Measurements from ENCODE around the gene HSD3B7.
A peak's percentile ranks its signal among the peaks of the same experiment; 100 is the strongest.

Gene HSD3B7

DNA sequence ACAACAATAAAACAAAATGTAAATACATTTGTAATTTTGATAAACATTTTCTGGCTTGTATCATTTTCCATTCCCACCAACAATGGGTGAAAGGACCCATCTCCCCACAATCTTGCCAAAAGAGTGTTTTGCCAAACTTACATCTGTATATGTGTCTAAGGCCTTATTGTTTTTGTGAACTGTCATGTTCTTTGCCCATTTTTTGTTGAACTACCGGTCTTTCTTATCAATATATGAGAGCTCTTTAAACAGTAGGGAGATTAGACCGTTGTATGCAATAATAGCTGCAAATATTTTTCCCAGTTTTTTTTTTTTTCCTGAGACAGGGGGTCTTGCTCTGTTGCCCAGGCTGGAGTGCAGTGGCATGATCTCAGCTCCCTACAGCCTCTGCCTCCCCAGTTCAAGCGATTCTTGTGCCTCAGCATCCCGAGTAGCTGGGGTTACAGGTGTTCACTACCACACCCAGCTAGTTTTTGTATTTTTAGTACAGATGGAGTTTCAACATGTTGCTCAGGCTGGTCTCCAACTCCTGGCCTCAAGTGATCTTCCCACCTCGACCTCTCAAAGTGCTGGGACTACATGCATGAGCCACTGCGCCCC lies 38.7 kb downstream of the HSD3B7 start:
- Histone ChIP-seq H3K27ac (ENCODE audit: extremely low read depth, low read depth, low read length) (no peak overlapping the region), H3K4me1 (ENCODE audit: control insufficient read depth, insufficient read depth, low read length) (no peaks in the 10 kb centered on the region), H3K9me3 (ENCODE audit: control insufficient read depth, insufficient read depth, low read depth, low read length) (no peaks in the 10 kb centered on the region), H3K4me3 (ENCODE audit: low read depth, low read length) (no peak overlapping the region), H3K36me3 (ENCODE audit: control insufficient read depth in 2 of 2, insufficient read depth in 1 of 2, low read length in 2 of 2) (no peaks in the 10 kb centered on the region)
- ChIA-PET POLR2A (no interaction called here), CTCF (interaction anchor here (0.8 to 1.0 kb wide), 2 partner anchors 30 to 39 kb away, joined by 4 to 5 read pairs; partner anchors contain the start of gene HSD3B7)
- TF ChIP-seq ZNF121 (tag by site-specific recombination; IDR thresholded peaks at IDR 0.05) (0 out of 2 replicates have a peak, but pooled peaks have one; percentile 36), SCRT1 (tag by site-specific recombination; IDR thresholded peaks at IDR 0.05; ENCODE audit: borderline replicate concordance) (0 out of 2 replicates have a peak, but pooled peaks have one; percentile 26), GFI1B (tag by site-specific recombination; IDR thresholded peaks at IDR 0.05) (no peak), ZNF600 (tag by site-specific recombination; IDR thresholded peaks at IDR 0.05) (no peak), GLI2 (tag by site-specific recombination; IDR thresholded peaks at IDR 0.05; ENCODE audit: borderline replicate concordance, low read depth) (no peak), ZNF324 (tag by site-specific recombination; IDR thresholded peaks at IDR 0.05) (no peak), SCRT2 (tag by site-specific recombination; IDR thresholded peaks at IDR 0.05) (peak; percentile 73), ZNF133 (tag by site-specific recombination; IDR thresholded peaks at IDR 0.05) (no peak), ZNF311 (tag by site-specific recombination; IDR thresholded peaks at IDR 0.05; ENCODE audit: borderline replicate concordance) (no peak), SP7 (tag by site-specific recombination; IDR thresholded peaks at IDR 0.05) (no peak), ZNF391 (tag by site-specific recombination; IDR thresholded peaks at IDR 0.05; ENCODE audit: borderline replicate concordance, low read depth) (no peak), ZNF629 (tag by site-specific recombination; IDR thresholded peaks at IDR 0.05) (no peak), MYNN (tag by site-specific recombination; IDR thresholded peaks at IDR 0.05; ENCODE audit: borderline replicate concordance) (no peak), ZNF2 (tag by site-specific recombination; IDR thresholded peaks at IDR 0.05) (no peak), ZNF747 (tag by site-specific recombination; IDR thresholded peaks at IDR 0.05) (no peak), OSR2 (tag by site-specific recombination; IDR thresholded peaks at IDR 0.05) (no peak)
- TF ChIP-seq, protein P1, sequence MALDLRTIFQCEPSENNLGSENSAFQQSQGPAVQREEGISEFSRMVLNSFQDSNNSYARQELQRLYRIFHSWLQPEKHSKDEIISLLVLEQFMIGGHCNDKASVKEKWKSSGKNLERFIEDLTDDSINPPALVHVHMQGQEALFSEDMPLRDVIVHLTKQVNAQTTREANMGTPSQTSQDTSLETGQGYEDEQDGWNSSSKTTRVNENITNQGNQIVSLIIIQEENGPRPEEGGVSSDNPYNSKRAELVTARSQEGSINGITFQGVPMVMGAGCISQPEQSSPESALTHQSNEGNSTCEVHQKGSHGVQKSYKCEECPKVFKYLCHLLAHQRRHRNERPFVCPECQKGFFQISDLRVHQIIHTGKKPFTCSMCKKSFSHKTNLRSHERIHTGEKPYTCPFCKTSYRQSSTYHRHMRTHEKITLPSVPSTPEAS (tag by site-specific recombination; IDR thresholded peaks at IDR 0.05) = no peak
- TF ChIP-seq, protein P2, sequence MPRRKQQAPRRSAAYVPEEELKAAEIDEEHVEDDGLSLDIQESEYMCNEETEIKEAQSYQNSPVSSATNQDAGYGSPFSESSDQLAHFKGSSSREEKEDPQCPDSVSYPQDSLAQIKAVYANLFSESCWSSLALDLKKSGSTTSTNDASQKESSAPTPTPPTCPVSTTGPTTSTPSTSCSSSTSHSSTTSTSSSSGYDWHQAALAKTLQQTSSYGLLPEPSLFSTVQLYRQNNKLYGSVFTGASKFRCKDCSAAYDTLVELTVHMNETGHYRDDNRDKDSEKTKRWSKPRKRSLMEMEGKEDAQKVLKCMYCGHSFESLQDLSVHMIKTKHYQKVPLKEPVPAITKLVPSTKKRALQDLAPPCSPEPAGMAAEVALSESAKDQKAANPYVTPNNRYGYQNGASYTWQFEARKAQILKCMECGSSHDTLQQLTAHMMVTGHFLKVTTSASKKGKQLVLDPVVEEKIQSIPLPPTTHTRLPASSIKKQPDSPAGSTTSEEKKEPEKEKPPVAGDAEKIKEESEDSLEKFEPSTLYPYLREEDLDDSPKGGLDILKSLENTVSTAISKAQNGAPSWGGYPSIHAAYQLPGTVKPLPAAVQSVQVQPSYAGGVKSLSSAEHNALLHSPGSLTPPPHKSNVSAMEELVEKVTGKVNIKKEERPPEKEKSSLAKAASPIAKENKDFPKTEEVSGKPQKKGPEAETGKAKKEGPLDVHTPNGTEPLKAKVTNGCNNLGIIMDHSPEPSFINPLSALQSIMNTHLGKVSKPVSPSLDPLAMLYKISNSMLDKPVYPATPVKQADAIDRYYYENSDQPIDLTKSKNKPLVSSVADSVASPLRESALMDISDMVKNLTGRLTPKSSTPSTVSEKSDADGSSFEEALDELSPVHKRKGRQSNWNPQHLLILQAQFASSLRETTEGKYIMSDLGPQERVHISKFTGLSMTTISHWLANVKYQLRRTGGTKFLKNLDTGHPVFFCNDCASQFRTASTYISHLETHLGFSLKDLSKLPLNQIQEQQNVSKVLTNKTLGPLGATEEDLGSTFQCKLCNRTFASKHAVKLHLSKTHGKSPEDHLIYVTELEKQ (tag by site-specific recombination; IDR thresholded peaks at IDR 0.05; ENCODE audit: borderline replicate concordance) = no peak
- TF ChIP-seq, protein P3, sequence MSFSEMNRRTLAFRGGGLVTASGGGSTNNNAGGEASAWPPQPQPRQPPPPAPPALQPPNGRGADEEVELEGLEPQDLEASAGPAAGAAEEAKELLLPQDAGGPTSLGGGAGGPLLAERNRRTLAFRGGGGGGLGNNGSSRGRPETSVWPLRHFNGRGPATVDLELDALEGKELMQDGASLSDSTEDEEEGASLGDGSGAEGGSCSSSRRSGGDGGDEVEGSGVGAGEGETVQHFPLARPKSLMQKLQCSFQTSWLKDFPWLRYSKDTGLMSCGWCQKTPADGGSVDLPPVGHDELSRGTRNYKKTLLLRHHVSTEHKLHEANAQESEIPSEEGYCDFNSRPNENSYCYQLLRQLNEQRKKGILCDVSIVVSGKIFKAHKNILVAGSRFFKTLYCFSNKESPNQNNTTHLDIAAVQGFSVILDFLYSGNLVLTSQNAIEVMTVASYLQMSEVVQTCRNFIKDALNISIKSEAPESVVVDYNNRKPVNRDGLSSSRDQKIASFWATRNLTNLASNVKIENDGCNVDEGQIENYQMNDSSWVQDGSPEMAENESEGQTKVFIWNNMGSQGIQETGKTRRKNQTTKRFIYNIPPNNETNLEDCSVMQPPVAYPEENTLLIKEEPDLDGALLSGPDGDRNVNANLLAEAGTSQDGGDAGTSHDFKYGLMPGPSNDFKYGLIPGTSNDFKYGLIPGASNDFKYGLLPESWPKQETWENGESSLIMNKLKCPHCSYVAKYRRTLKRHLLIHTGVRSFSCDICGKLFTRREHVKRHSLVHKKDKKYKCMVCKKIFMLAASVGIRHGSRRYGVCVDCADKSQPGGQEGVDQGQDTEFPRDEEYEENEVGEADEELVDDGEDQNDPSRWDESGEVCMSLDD (tag by site-specific recombination; IDR thresholded peaks at IDR 0.05) = no peak
